Common myeloid progenitor, CD34-positive (primary cell): ENCODE measurements around the gene PARL.
"Not testable (repeated sequence)": the region's sequence is repeated elsewhere in the genome, so short reads cannot be mapped to it uniquely, and the experiment has no call there.

Source experiments
- CTCF ChIA-PET: fragments of 350-600 bp; sonication (Branson Sonifier 250); formaldehyde crosslinking; loops from one replicate; lab custom pipeline; 2021; ENCODE audit warnings: antibody characterized with exemption; lab: Charles Lee
- POLR2A ChIA-PET: fragments of 350-600 bp; sonication (Branson Sonifier 250); formaldehyde crosslinking; loops from one replicate; lab custom pipeline; 2021; ENCODE audit warnings: antibody characterized with exemption; lab: Charles Lee
- DNase-seq, 3 donors: peaks; one replicate each; pipeline versions ENCODE4 v3.0.0 to v3.0.0-alpha.2; 2013
- H3K27ac ChIP-seq, 2 experiments: 1 replicate in 1 of 2; 2 replicates in 1 of 2; pipeline ENCODE4 v1.7.0; 2013; ENCODE audit warnings: inconsistent platforms in 2 of 2, low read length in 2 of 2, mild to moderate bottlenecking in 2 of 2, low read depth in 1 of 2, moderate library complexity in 1 of 2; ENCODE audit not compliant: severe bottlenecking in 2 of 2, insufficient read depth in 1 of 2, poor library complexity in 1 of 2
- H3K27me3 ChIP-seq, 5 experiments: replicated peaks in 2 of 5; 1 replicate in 3 of 5; 2 replicates in 2 of 5; pipeline versions ENCODE4 v1.6.1 to v1.7.0; 2013; ENCODE audit warnings: low read length in 4 of 5, mild to moderate bottlenecking in 2 of 5, moderate library complexity in 2 of 5, inconsistent platforms in 1 of 5; ENCODE audit not compliant: insufficient read depth in 5 of 5, control insufficient read depth in 4 of 5
- H3K36me3 ChIP-seq, 4 experiments: 1 replicate in 2 of 4; 2 replicates in 2 of 4; pipeline versions ENCODE4 v1.6.1 to v1.7.0; 2013; ENCODE audit warnings: low read length in 3 of 4, control low read depth in 1 of 4, mild to moderate bottlenecking in 1 of 4; ENCODE audit not compliant: control insufficient read depth in 4 of 4, insufficient read depth in 4 of 4
- H3K4me1 ChIP-seq, 4 experiments: 1 replicate in 3 of 4; 2 replicates in 1 of 4; pipeline versions ENCODE4 v1.6.1 to v1.7.1; 2013; ENCODE audit warnings: low read length in 3 of 4, mild to moderate bottlenecking in 3 of 4, control low read depth in 1 of 4, inconsistent platforms in 1 of 4, moderate library complexity in 1 of 4; ENCODE audit not compliant: control insufficient read depth in 4 of 4, insufficient read depth in 4 of 4; ENCODE audit errors: control extremely low read depth in 1 of 4
- H3K4me3 ChIP-seq, 7 experiments: 1 replicate in 4 of 7; 2 replicates in 3 of 7; pipeline versions ENCODE4 v1.5.1 to v1.7.0; 2013; ENCODE audit warnings: mild to moderate bottlenecking in 7 of 7, low read length in 6 of 7, moderate library complexity in 6 of 7, inconsistent platforms in 2 of 7, low read depth in 2 of 7, control low read depth in 1 of 7; ENCODE audit not compliant: insufficient read depth in 4 of 7, control insufficient read depth in 1 of 7; ENCODE audit errors: extremely low read depth in 1 of 7
- H3K9me3 ChIP-seq, 5 experiments: 1 replicate in 4 of 5; 2 replicates in 1 of 5; pipeline versions ENCODE4 v1.6.1 to v1.7.1; 2013; ENCODE audit warnings: low read length in 4 of 5, mild to moderate bottlenecking in 2 of 5, inconsistent platforms in 1 of 5, low read depth in 1 of 5, moderate library complexity in 1 of 5; ENCODE audit not compliant: control insufficient read depth in 4 of 5, insufficient read depth in 2 of 5; ENCODE audit errors: control extremely low read depth in 1 of 5
- WGBS: methylation state at CpG from one replicate; pipeline ENCODE4 v1.1.5; 2013; ENCODE audit not compliant: insufficient coverage; 5-methylcytosine and 5-hydroxymethylcytosine counted together

Gene PARL

DNA sequence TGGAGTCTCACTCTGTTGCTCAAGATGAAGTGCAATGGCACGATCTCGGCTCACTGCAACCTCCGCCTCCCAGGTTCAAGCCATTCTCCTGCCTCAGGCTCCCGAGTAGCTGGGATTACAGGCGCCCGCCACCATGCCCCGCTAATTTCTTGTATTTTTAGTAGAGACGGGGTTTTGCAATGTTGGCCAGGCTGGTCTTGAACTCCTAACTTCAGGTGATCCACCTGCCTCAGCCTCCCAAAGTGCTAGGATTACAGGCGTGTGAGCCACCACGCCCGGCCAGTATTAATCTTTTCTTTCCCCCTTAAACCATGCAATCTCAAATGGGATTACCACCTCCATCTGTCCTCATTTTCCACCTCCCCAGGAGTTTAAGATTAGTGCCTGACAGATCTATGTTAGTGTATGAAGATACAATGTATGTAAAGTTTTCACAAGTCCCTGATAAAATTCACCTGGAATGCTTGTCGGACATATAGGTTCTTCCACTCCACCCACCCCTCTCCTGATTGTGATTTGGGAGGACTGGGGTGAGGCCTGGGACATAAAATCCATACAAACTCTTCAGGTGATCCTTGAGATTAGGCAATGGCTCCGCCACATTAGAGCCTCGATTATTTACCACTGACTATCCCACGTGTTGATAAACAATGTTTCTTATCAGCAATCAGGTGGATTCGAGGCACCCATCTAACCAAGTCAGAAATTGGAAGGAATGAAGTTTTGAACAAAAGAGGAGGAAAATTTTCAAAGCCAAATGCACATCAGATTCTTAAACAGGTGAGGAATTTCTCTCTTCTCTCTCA is 1.2 kb downstream of the PARL start:
- CTCF ChIA-PET = interaction anchor here (1.1 to 2.4 kb wide), 10 partner anchors 8 to 374 kb away, joined by 3 to 26 read pairs (median 9); partner anchors contain the start of gene MAP6D1
- Histone ChIP-seq H3K4me3 (peak overlapping the region in 6 of 7 experiments; percentile 86 to 98 (median 92)), H3K27ac (peak overlapping the region; percentile 67 to 90), H3K36me3 (no peaks in the 10 kb centered on the region), H3K9me3 (no peaks in the 10 kb centered on the region), H3K27me3 (peaks cover 0 to 1% (median 0%) of the 10 kb centered on the region in 5 experiments), H3K4me1 (peaks cover 14 to 52% (median 38%) of the 10 kb centered on the region in 4 experiments)
- POLR2A ChIA-PET = no interaction called here
- 34% methylated on average over 9 of the region's 16 CpGs for WGBS
- no peak for DNase-seq

- no peaks in the 10 kb centered on the region for H3K9me3 ChIP-seq
- peaks cover 17 to 77% (median 64%) of the 10 kb centered on the region in 4 experiments for H3K4me1 ChIP-seq
- peaks cover 0 to 4% (median 1%) of the 10 kb centered on the region in 4 experiments for H3K36me3 ChIP-seq
- H3K27me3 ChIP-seq = no peaks in the 10 kb centered on the region
- DNase-seq = peak in 2 of 3 donors; percentile 32 to 40
- WGBS = 91% methylated on average over 8 of the region's 9 CpGs
- CTCF ChIA-PET = no interaction called here
- POLR2A ChIA-PET = no interaction called here
- no peak overlapping the region for H3K27ac ChIP-seq
- H3K4me3 ChIP-seq = no peak overlapping the region
Observed at GRCh38 chr3:183880121-183880520, 4.6 kb downstream of the PARL start.

DNA sequence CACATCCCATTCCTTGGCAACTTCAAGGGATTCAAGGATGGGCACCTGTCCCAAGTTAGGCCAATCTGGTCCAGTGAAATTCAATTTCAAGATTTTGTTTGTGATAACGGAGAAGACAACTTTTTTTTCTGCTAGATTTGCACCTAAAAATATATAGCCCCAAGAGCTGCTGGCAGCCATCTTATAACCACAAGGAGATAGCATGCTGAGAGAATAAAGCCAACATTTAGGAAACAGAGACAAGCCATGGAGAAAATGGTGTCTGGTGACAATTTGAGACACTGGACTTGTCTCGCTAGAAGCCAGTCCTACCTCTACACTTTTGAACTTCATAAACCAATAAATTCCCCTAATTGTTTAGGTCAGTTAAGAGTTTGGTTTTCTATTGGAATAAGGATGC is 5.4 kb downstream of the PARL start:
- DNase-seq = no peak
- POLR2A ChIA-PET = no interaction called here
- Histone ChIP-seq H3K27me3 (no peaks in the 10 kb centered on the region), H3K4me1 (peaks cover 17 to 78% (median 61%) of the 10 kb centered on the region in 4 experiments), H3K36me3 (peaks cover 0 to 4% (median 1%) of the 10 kb centered on the region in 4 experiments), H3K9me3 (no peaks in the 10 kb centered on the region), H3K27ac (no peak overlapping the region), H3K4me3 (no peak overlapping the region)
- CTCF ChIA-PET = no interaction called here
- no CpG with 5 or more reads among the region's 2 CpGs for WGBS

DNA sequence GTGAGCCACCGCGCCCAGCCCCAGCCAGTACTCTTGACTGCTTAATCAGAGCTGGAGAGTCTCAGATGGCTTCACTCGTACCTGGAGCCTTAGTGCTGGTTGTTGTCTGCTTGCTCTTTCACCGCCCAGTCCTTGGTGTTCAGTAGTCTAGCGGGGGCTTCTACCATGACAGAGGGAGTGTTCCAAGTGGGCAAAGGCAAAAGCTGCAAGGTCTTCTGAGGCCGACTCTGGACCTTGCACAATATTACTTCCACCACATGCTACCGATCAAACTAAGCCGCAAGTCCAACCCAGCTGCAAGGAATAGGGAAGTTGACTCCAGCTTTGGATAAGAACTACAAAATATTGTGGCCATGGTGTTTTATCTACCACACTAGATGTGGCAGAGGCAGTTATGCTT is 6.6 kb downstream of the PARL start:
- H3K36me3 ChIP-seq = peaks cover 0 to 4% (median 1%) of the 10 kb centered on the region in 4 experiments
- H3K4me1 ChIP-seq = peaks cover 12 to 71% (median 53%) of the 10 kb centered on the region in 4 experiments
- H3K9me3 ChIP-seq = no peaks in the 10 kb centered on the region
- DNase-seq = peak; percentile 89 to 98 (median 97)
- peak overlapping the region in 4 of 7 experiments; percentile 4 to 45 (median 24) for H3K4me3 ChIP-seq
- H3K27me3 ChIP-seq = no peaks in the 10 kb centered on the region
- peak overlapping the region in 1 of 2 experiments; percentile 59 for H3K27ac ChIP-seq
- POLR2A ChIA-PET = interaction anchor here (1.3 kb wide), 1 partner anchor 33 kb away, joined by 4 read pairs; no protein-coding TSS in a partner anchor
- CTCF ChIA-PET = interaction anchor here (0.6 to 1.5 kb wide), 4 partner anchors 9 to 52 kb away, joined by 3 to 6 read pairs (median 3); partner anchors contain the start of gene MAP6D1
- 44% methylated on average over 6 of the region's 8 CpGs for WGBS

- H3K27ac ChIP-seq = peak overlapping the region in 1 of 2 experiments; percentile 40
- CTCF ChIA-PET = interaction anchor here (1.5 to 2.6 kb wide), 2 partner anchors 8 kb away, joined by 6 to 12 read pairs; partner anchors contain the start of gene PARL
- not testable (repeated sequence) for H3K4me3 ChIP-seq, H3K36me3 ChIP-seq, H3K9me3 ChIP-seq, H3K27me3 ChIP-seq
- peak in 2 of 3 donors; percentile 23 to 48 for DNase-seq
- 81% methylated on average over 5 of the region's 5 CpGs for WGBS
- H3K4me1 ChIP-seq = peaks cover 8 to 63% (median 46%) of the 10 kb centered on the region in 4 experiments
- POLR2A ChIA-PET = interaction anchor here (1.3 kb wide), 1 partner anchor 32 kb away, joined by 4 read pairs; no protein-coding TSS in a partner anchor
Observed at GRCh38 chr3:183877227-183877626, 7.5 kb downstream of the PARL start.

DNA sequence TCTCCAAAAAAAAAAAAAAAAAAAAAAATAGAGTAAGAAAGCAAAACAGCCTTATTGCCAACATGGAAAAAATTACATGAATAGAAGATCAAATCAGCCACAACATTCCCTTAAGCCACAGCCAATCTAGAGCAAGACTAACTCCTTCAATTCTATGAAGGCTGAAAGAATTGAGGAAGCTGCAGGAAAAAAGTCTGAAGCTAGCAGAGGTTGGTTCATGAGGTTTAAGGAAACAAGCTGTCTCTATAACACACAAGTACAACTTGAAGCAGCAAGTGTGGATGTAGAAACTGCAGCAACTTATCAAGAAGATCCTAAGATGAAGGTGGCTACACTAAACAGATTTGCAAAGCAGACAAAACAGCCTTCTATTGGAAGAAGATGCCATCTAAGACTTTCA is 9.3 kb downstream of the PARL start:
- Histone ChIP-seq H3K36me3 (peaks cover 0 to 4% (median 1%) of the 10 kb centered on the region in 4 experiments), H3K4me3 (no peak overlapping the region), H3K27ac (no peak overlapping the region), H3K27me3 (no peaks in the 10 kb centered on the region), H3K4me1 (peaks cover 8 to 62% (median 44%) of the 10 kb centered on the region in 4 experiments), H3K9me3 (no peaks in the 10 kb centered on the region)
- DNase-seq = peak in 2 of 3 donors; percentile 30 to 44
- CTCF ChIA-PET = interaction anchor here (0.7 to 2.6 kb wide), 3 partner anchors 10 to 49 kb away, joined by 3 to 12 read pairs (median 3); partner anchors contain the start of gene PARL
- POLR2A ChIA-PET = interaction anchor here (0.8 kb wide), 1 partner anchor 10 kb away, joined by 4 read pairs; no protein-coding TSS in a partner anchor
